Measurements from ENCODE around the gene DBN1.
A peak's percentile ranks its signal among the peaks of the same experiment; 100 is the strongest.

Gene DBN1

DNA sequence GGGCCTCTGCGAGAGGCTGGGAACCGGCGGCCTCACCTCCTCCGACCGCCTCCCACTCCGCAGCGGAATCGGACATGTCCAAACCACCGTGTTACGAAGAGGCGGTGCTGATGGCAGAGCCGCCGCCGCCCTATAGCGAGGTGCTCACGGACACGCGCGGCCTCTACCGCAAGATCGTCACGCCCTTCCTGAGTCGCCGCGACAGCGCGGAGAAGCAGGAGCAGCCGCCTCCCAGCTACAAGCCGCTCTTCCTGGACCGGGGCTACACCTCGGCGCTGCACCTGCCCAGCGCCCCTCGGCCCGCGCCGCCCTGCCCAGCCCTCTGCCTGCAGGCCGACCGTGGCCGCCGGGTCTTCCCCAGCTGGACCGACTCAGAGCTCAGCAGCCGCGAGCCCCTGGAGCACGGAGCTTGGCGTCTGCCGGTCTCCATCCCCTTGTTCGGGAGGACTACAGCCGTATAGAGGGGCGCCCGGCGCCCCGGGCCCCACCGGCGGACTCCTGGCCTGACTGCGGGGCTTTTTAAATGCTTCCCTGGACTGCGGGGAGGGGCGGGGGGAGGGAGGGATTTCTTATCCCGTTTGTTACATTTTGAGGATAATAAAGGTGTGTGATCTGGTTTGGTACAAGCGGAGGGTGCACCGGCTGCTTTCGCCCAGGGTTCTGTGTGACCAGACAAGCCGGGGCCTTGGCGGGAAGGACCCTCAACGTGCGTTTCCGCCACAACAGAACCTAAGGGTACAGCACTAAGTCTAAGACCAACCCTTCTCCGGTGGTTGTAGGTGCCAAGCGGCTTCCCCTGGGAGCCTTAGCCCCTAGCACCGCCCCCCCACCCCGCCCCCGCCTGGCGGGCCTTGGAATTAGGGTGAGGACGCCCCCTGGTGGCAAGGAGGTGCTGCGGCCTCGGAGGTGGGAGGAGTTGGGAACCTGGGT is 17.5 kb downstream of the DBN1 start:
- no peaks in the 10 kb centered on the region for H3K27me3 ChIP-seq (ENCODE audit: control insufficient read depth in 1 of 2, insufficient read depth in 1 of 2, low read length in 2 of 2)
- no peak overlapping the region for H3K4ac ChIP-seq (ENCODE audit: low read depth in 1 of 2, low read length in 2 of 2)

DNA sequence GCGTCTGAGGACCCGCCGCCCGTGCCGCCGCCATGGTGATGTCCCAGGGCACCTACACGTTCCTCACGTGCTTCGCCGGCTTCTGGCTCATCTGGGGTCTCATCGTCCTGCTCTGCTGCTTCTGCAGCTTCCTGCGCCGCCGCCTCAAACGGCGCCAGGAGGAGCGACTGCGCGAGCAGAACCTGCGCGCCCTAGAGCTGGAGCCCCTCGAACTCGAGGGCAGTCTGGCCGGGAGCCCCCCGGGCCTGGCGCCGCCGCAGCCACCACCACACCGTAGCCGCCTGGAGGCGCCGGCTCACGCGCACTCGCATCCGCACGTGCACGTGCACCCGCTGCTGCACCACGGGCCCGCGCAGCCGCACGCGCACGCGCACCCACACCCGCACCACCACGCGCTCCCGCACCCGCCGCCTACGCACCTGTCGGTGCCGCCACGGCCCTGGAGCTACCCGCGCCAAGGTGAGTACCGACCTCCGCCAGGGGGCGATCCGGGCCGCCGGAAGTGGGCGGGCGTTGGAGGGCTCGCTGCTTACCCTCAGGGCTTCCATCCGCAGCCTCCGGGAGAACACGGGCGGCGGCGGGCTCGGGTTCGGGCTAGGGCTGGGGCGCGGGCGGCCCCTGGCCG is 18.3 kb downstream of the DBN1 start:
- Histone ChIP-seq H3K14ac (ENCODE audit: low read length in 2 of 2) (peak overlapping the region in 1 of 2 experiments; percentile 44), H3K27ac (ENCODE audit: low read length, poor library complexity, severe bottlenecking) (no peak overlapping the region), H4K8ac (ENCODE audit: low read length) (peak overlapping the region; percentile 35), H3K36me3 (ENCODE audit: control insufficient read depth in 1 of 2, insufficient read depth in 2 of 2, low read depth in 1 of 2, low read length in 2 of 2) (peaks cover 35 to 58% of the 10 kb centered on the region in 2 experiments), H3K18ac (ENCODE audit: low read depth in 1 of 2, low read length in 2 of 2) (peak overlapping the region in 1 of 2 experiments; percentile 79), H3K4me2 (ENCODE audit: low read length, poor library complexity, severe bottlenecking) (peak overlapping the region; percentile 93), H3K4me1 (ENCODE audit: control insufficient read depth, insufficient read depth, low read depth, low read length) (peaks cover 33% of the 10 kb centered on the region), H3K79me1 (replicated peaks; ENCODE audit: low read length, poor library complexity, severe bottlenecking) (peaks cover 13% of the 10 kb centered on the region), H3K27me3 (ENCODE audit: control insufficient read depth in 1 of 2, insufficient read depth in 1 of 2, low read length in 2 of 2) (no peaks in the 10 kb centered on the region), H3K9ac (ENCODE audit: low read length) (peak overlapping the region; percentile 58), H2BK120ac (ENCODE audit: low read depth, low read length) (no peak overlapping the region), H2BK15ac (ENCODE audit: low read depth, poor library complexity, severe bottlenecking) (peak overlapping the region; percentile 7), H2AK5ac (ENCODE audit: low read length, severe bottlenecking) (no peak overlapping the region), H3K4ac (ENCODE audit: low read depth in 1 of 2, low read length in 2 of 2) (peak overlapping the region in 1 of 2 experiments; percentile 53), H2AFZ (ENCODE audit: low read depth, low read length) (peak overlapping the region; percentile 64), H3K23ac (ENCODE audit: low read length in 2 of 2) (no peak overlapping the region), H3K9me3 (ENCODE audit: control insufficient read depth, low read length) (no peaks in the 10 kb centered on the region), H3K4me3 (ENCODE audit: insufficient read depth in 1 of 2, low read depth in 1 of 2, low read length in 2 of 2) (peak overlapping the region; percentile 55 to 71), H4K91ac (ENCODE audit: low read length) (peak overlapping the region; percentile 18), H2BK12ac (ENCODE audit: low read length in 2 of 2) (no peak overlapping the region), H2BK5ac (ENCODE audit: low read depth, low read length, poor library complexity, severe bottlenecking) (no peak overlapping the region)
- under 1% methylated on average over 54 of the region's 80 CpGs for WGBS
- peak; percentile 70 for DNase-seq

More for the DNA sequence above, 17.5 kb downstream of the DBN1 start:
- H3K27ac ChIP-seq (ENCODE audit: low read length, poor library complexity, severe bottlenecking): peak overlapping the region; percentile 35
- no peak overlapping the region for H4K91ac ChIP-seq (ENCODE audit: low read length)
- DNase-seq: peak; percentile 88
- H3K9ac ChIP-seq (ENCODE audit: low read length): peak overlapping the region; percentile 58
- no peak overlapping the region for H4K8ac ChIP-seq (ENCODE audit: low read length)
- peaks cover 33% of the 10 kb centered on the region for H3K4me1 ChIP-seq (ENCODE audit: control insufficient read depth, insufficient read depth, low read depth, low read length)
- WGBS: 3% methylated on average over 62 of the region's 76 CpGs
- H3K79me1 ChIP-seq (replicated peaks; ENCODE audit: low read length, poor library complexity, severe bottlenecking): peaks cover 13% of the 10 kb centered on the region
- H3K23ac ChIP-seq (ENCODE audit: low read length in 2 of 2): no peak overlapping the region
- H3K18ac ChIP-seq (ENCODE audit: low read depth in 1 of 2, low read length in 2 of 2): peak overlapping the region in 1 of 2 experiments; percentile 31
- H2BK12ac ChIP-seq (ENCODE audit: low read length in 2 of 2): peak overlapping the region in 1 of 2 experiments; percentile 38
- H2AFZ ChIP-seq (ENCODE audit: low read depth, low read length): no peak overlapping the region
- no peaks in the 10 kb centered on the region for H3K9me3 ChIP-seq (ENCODE audit: control insufficient read depth, low read length)
- peak overlapping the region; percentile 8 for H2BK5ac ChIP-seq (ENCODE audit: low read depth, low read length, poor library complexity, severe bottlenecking)
- H2BK120ac ChIP-seq (ENCODE audit: low read depth, low read length): no peak overlapping the region
- H3K36me3 ChIP-seq (ENCODE audit: control insufficient read depth in 1 of 2, insufficient read depth in 2 of 2, low read depth in 1 of 2, low read length in 2 of 2): peaks cover 40 to 58% of the 10 kb centered on the region in 2 experiments
- H2AK5ac ChIP-seq (ENCODE audit: low read length, severe bottlenecking): no peak overlapping the region
- peak overlapping the region; percentile 93 for H3K4me2 ChIP-seq (ENCODE audit: low read length, poor library complexity, severe bottlenecking)
- H3K14ac ChIP-seq (ENCODE audit: low read length in 2 of 2): peak overlapping the region in 1 of 2 experiments; percentile 5
- peak overlapping the region; percentile 55 to 71 for H3K4me3 ChIP-seq (ENCODE audit: insufficient read depth in 1 of 2, low read depth in 1 of 2, low read length in 2 of 2)
- no peak overlapping the region for H2BK15ac ChIP-seq (ENCODE audit: low read depth, poor library complexity, severe bottlenecking)

DNA sequence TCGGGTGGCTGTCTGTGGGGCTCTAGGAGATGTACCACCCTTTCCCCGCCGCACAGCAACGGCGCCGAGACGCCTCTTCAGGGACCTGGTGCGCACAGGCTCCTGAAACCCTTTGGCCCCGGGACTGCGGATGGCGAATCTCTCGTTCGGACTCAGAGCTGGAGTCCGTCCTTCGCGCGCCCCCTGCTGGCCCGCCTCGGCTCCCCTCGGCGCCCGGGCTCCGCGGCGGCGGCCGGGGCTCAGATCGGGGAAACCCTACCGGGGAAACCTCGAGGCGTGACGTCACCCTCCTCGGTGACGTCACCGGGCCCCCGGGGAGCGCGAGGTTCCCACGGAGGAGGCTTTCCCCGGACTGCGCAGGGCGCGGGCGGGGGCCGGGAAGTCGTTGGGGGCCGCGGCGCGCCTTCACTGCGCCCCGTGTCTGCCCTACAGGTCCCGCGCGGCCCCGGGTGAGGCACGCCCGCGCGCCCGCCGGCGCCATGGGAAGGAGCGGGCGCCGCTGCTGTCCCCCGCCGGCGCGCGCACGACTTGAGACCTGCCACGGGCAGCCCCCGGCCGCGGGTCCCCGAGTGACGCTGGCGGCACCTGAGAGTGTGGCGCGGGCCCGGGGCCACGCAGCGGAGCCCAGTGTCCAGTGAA is 18.9 kb downstream of the DBN1 start:
- peak overlapping the region in 1 of 2 experiments; percentile 14 for H3K14ac ChIP-seq (ENCODE audit: low read length in 2 of 2)
- 1% methylated on average over 54 of the region's 84 CpGs for WGBS
- no peaks in the 10 kb centered on the region for H3K9me3 ChIP-seq (ENCODE audit: control insufficient read depth, low read length)
- peak overlapping the region; percentile 74 for H3K9ac ChIP-seq (ENCODE audit: low read length)
- H2BK15ac ChIP-seq (ENCODE audit: low read depth, poor library complexity, severe bottlenecking): peak overlapping the region; percentile 45
- H3K18ac ChIP-seq (ENCODE audit: low read depth in 1 of 2, low read length in 2 of 2): peak overlapping the region in 1 of 2 experiments; percentile 79
- H3K23ac ChIP-seq (ENCODE audit: low read length in 2 of 2): no peak overlapping the region
- peaks cover 35% of the 10 kb centered on the region for H3K4me1 ChIP-seq (ENCODE audit: control insufficient read depth, insufficient read depth, low read depth, low read length)
- peak; percentile 84 for DNase-seq
- H3K27me3 ChIP-seq (ENCODE audit: control insufficient read depth in 1 of 2, insufficient read depth in 1 of 2, low read length in 2 of 2): no peaks in the 10 kb centered on the region
- H2BK5ac ChIP-seq (ENCODE audit: low read depth, low read length, poor library complexity, severe bottlenecking): no peak overlapping the region
- no peak overlapping the region for H2BK120ac ChIP-seq (ENCODE audit: low read depth, low read length)
- peaks cover 30 to 56% of the 10 kb centered on the region in 2 experiments for H3K36me3 ChIP-seq (ENCODE audit: control insufficient read depth in 1 of 2, insufficient read depth in 2 of 2, low read depth in 1 of 2, low read length in 2 of 2)
- no peak overlapping the region for H4K91ac ChIP-seq (ENCODE audit: low read length)
- no peak overlapping the region for H3K27ac ChIP-seq (ENCODE audit: low read length, poor library complexity, severe bottlenecking)
- no peak overlapping the region for H3K4ac ChIP-seq (ENCODE audit: low read depth in 1 of 2, low read length in 2 of 2)
- no peak overlapping the region for H2BK12ac ChIP-seq (ENCODE audit: low read length in 2 of 2)
- no peak overlapping the region for H4K8ac ChIP-seq (ENCODE audit: low read length)
- H3K79me1 ChIP-seq (replicated peaks; ENCODE audit: low read length, poor library complexity, severe bottlenecking): peaks cover 16% of the 10 kb centered on the region
- no peak overlapping the region for H2AK5ac ChIP-seq (ENCODE audit: low read length, severe bottlenecking)
- H3K4me2 ChIP-seq (ENCODE audit: low read length, poor library complexity, severe bottlenecking): peak overlapping the region; percentile 93
- peak overlapping the region; percentile 55 to 71 for H3K4me3 ChIP-seq (ENCODE audit: insufficient read depth in 1 of 2, low read depth in 1 of 2, low read length in 2 of 2)
- peak overlapping the region; percentile 64 for H2AFZ ChIP-seq (ENCODE audit: low read depth, low read length)

All from mesenchymal stem cell (in vitro differentiated cells and primary cell).